Measurements from ENCODE around the gene NPFFR2.

The NPFFR2 gene

DNA sequence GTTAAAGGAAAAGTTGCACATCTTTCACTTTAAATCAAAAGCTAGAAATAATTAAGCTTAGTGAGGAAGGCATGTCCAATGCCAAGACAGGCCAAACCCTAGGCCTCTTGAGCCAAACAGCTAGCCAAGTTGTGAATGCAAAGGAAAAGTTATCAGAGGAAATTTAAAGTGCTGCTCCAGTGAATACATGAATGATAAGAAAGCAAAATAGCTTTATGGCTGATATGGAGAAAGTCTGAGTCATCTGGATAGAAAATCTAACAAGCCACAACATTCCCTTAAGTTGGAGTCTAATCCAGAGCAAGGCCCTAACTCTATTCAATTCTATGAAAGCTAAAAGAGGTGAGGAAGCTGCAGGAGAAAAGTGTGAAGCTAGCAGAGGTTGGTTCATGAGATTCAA lies 23.8 kb downstream of the NPFFR2 start:
- H3K4me3 ChIP-seq (ENCODE audit: low read depth, low read length, poor library complexity, severe bottlenecking), result no peak overlapping the region
- TF ChIP-seq, protein P1, sequence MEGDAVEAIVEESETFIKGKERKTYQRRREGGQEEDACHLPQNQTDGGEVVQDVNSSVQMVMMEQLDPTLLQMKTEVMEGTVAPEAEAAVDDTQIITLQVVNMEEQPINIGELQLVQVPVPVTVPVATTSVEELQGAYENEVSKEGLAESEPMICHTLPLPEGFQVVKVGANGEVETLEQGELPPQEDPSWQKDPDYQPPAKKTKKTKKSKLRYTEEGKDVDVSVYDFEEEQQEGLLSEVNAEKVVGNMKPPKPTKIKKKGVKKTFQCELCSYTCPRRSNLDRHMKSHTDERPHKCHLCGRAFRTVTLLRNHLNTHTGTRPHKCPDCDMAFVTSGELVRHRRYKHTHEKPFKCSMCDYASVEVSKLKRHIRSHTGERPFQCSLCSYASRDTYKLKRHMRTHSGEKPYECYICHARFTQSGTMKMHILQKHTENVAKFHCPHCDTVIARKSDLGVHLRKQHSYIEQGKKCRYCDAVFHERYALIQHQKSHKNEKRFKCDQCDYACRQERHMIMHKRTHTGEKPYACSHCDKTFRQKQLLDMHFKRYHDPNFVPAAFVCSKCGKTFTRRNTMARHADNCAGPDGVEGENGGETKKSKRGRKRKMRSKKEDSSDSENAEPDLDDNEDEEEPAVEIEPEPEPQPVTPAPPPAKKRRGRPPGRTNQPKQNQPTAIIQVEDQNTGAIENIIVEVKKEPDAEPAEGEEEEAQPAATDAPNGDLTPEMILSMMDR (IDR thresholded peaks at IDR 0.05; ENCODE audit: low read length), result no peak
- TF ChIP-seq EZH2 (IDR thresholded peaks at IDR 0.05; ENCODE audit: borderline replicate concordance, low read length), result no peak
- no peaks in the 10 kb centered on the region for H3K27me3 ChIP-seq (ENCODE audit: insufficient read depth, low read length)
- no peaks in the 10 kb centered on the region for H3K79me2 ChIP-seq (ENCODE audit: insufficient read depth, low read length)
- no peaks in the 10 kb centered on the region for H3K9me2 ChIP-seq (ENCODE audit: low read depth, low read length)
- no peak overlapping the region for H2AFZ ChIP-seq (ENCODE audit: low read length)
- no peak overlapping the region for H3K27ac ChIP-seq (ENCODE audit: low read depth, low read length, poor library complexity, severe bottlenecking)
- H3K4me2 ChIP-seq (ENCODE audit: low read length), result no peak overlapping the region
- no peaks in the 10 kb centered on the region for H3F3A ChIP-seq (ENCODE audit: insufficient read depth, low read length)
- no peaks in the 10 kb centered on the region for H4K20me1 ChIP-seq (ENCODE audit: insufficient read depth, low read length)
- no peaks in the 10 kb centered on the region for H3K36me3 ChIP-seq (ENCODE audit: insufficient read depth, low read length)
- no peaks in the 10 kb centered on the region for H3K4me1 ChIP-seq (ENCODE audit: insufficient read depth, low read length, severe bottlenecking)
- H3K9me3 ChIP-seq (ENCODE audit: low read length), result no peaks in the 10 kb centered on the region
- no peak overlapping the region for H3K9ac ChIP-seq (ENCODE audit: low read length)

DNA sequence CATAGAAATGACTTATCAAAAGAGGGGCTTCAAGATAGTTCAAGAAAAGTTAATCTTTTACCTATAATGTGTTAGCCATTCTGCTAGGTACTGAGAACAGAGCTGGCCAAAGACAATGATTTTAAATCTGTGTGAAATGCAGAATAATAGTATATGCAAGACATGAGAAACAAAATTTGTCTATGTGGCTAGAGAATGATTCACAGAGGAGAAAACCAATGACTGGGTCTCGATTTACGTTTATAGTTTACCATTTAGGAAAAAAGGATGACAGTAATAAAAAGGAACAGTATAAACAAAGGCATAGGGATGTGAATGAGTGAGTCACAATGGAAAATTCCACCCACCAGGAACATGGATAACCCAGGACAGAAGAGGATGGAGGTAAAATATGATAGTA lies 31.9 kb downstream of the NPFFR2 start:
- Histone ChIP-seq H3F3A (ENCODE audit: insufficient read depth, low read length) (no peaks in the 10 kb centered on the region), H3K79me2 (ENCODE audit: insufficient read depth, low read length) (no peaks in the 10 kb centered on the region), H3K9me2 (ENCODE audit: low read depth, low read length) (no peaks in the 10 kb centered on the region), H3K9ac (ENCODE audit: low read length) (no peak overlapping the region), H3K9me3 (ENCODE audit: low read length) (no peaks in the 10 kb centered on the region), H3K27ac (ENCODE audit: low read depth, low read length, poor library complexity, severe bottlenecking) (no peak overlapping the region), H3K4me2 (ENCODE audit: low read length) (no peak overlapping the region), H3K4me3 (ENCODE audit: low read depth, low read length, poor library complexity, severe bottlenecking) (no peak overlapping the region), H3K36me3 (ENCODE audit: insufficient read depth, low read length) (no peaks in the 10 kb centered on the region), H2AFZ (ENCODE audit: low read length) (no peak overlapping the region), H3K4me1 (ENCODE audit: insufficient read depth, low read length, severe bottlenecking) (no peaks in the 10 kb centered on the region), H4K20me1 (ENCODE audit: insufficient read depth, low read length) (no peaks in the 10 kb centered on the region), H3K27me3 (ENCODE audit: insufficient read depth, low read length) (no peaks in the 10 kb centered on the region)
- TF ChIP-seq, protein P1 (IDR thresholded peaks at IDR 0.05; ENCODE audit: low read length), result no peak
- TF ChIP-seq EZH2 (IDR thresholded peaks at IDR 0.05; ENCODE audit: borderline replicate concordance, low read length), result no peak

DNA sequence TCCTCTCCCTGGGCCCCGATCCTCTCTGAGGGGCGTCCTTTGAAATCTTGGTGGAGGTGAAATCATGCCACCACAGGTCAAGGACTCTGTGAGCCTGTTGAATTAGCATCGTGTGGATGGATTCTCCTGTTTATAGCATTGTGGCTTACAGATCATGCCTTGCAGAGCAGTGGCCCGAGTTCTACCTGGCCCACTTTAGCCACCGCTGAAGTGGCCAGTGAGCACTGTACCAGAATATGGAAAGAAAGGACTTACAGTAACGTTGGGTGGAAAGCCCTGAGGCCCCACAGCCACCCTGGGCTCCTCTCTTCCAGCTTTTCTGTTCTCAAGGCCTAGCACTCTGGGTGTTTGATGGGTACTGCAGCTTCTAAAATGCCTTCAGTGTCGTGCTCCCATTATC lies 35.3 kb downstream of the NPFFR2 start:
- Histone ChIP-seq H3K4me3 (ENCODE audit: low read depth, low read length, poor library complexity, severe bottlenecking) (no peak overlapping the region), H3K36me3 (ENCODE audit: insufficient read depth, low read length) (no peaks in the 10 kb centered on the region), H4K20me1 (ENCODE audit: insufficient read depth, low read length) (no peaks in the 10 kb centered on the region), H3K27ac (ENCODE audit: low read depth, low read length, poor library complexity, severe bottlenecking) (no peak overlapping the region), H3K4me1 (ENCODE audit: insufficient read depth, low read length, severe bottlenecking) (no peaks in the 10 kb centered on the region), H2AFZ (ENCODE audit: low read length) (no peak overlapping the region), H3K9ac (ENCODE audit: low read length) (no peak overlapping the region), H3K9me2 (ENCODE audit: low read depth, low read length) (no peaks in the 10 kb centered on the region), H3K4me2 (ENCODE audit: low read length) (no peak overlapping the region), H3K27me3 (ENCODE audit: insufficient read depth, low read length) (no peaks in the 10 kb centered on the region), H3K79me2 (ENCODE audit: insufficient read depth, low read length) (no peaks in the 10 kb centered on the region), H3K9me3 (ENCODE audit: low read length) (no peaks in the 10 kb centered on the region), H3F3A (ENCODE audit: insufficient read depth, low read length) (no peaks in the 10 kb centered on the region)
- TF ChIP-seq EZH2 (IDR thresholded peaks at IDR 0.05; ENCODE audit: borderline replicate concordance, low read length), result no peak
- TF ChIP-seq, protein P1 (IDR thresholded peaks at IDR 0.05; ENCODE audit: low read length), result no peak

Measured in OCI-LY1 (cell line).